Keratinocyte (primary cell): ENCODE measurements around the gene LAD1. TPM values are rescaled to one million over a fixed set of nuclear protein-coding genes. Genes with fewer than 3 reads are reported as not detected.

Experiments used
- DNase-seq: peaks from one replicate; pipeline ENCODE4 v3.0.0-alpha.2; 2011; ENCODE audit warnings: low read depth, missing footprints, low spot score
- FAIRE-seq: peaks from 2 replicates; lab custom pipeline; 2011; peaks lifted over from hg19 to GRCh38; lab: Jason Lieb, UNC
- H2AFZ ChIP-seq: 2 replicates; pipeline ENCODE4 v1.6.0; 2012; ENCODE audit warnings: low read length, control low read depth, inconsistent platforms; ENCODE audit not compliant: control insufficient read depth
- H3K27ac ChIP-seq: 2 replicates; pipeline ENCODE4 v1.5.1; 2011; ENCODE audit warnings: low read length; ENCODE audit not compliant: control insufficient read depth, insufficient read depth
- H3K27me3 ChIP-seq: 3 replicates; pipeline ENCODE4 v1.6.0; 2011; ENCODE audit warnings: low read length; ENCODE audit not compliant: control insufficient read depth, insufficient read depth; ENCODE audit errors: extremely low read depth
- H3K36me3 ChIP-seq, 2 experiments: 2 replicates in 1 of 2; 3 replicates in 1 of 2; pipeline ENCODE4 v1.5.1; 2011; ENCODE audit warnings: low read length in 2 of 2, mild to moderate bottlenecking in 1 of 2; ENCODE audit not compliant: control insufficient read depth in 2 of 2, insufficient read depth in 2 of 2; ENCODE audit errors: extremely low read depth in 1 of 2
- H3K4me1 ChIP-seq: 3 replicates; pipeline ENCODE4 v1.5.1; 2011; ENCODE audit warnings: low read length; ENCODE audit not compliant: control insufficient read depth, insufficient read depth; ENCODE audit errors: extremely low read depth
- H3K4me2 ChIP-seq: 3 replicates; pipeline ENCODE4 v1.6.0; 2011; ENCODE audit warnings: low read depth, low read length; ENCODE audit not compliant: control insufficient read depth, insufficient read depth; ENCODE audit errors: extremely low read depth
- H3K4me3 ChIP-seq, 3 experiments: fragments of 200-600 bp in 1 of 3; sonication (generic) in 1 of 3; 2 replicates in 2 of 3; 3 replicates in 1 of 3; pipeline ENCODE4 v1.5.1; 2011 to 2016; ENCODE audit warnings: low read length in 3 of 3, mild to moderate bottlenecking in 3 of 3, control low read depth in 2 of 3, inconsistent platforms in 1 of 3, low read depth in 1 of 3, mixed read lengths in 1 of 3, mixed run types in 1 of 3, moderate library complexity in 1 of 3; ENCODE audit not compliant: control insufficient read depth in 2 of 3, insufficient read depth in 2 of 3; ENCODE audit errors: extremely low read depth in 1 of 3
- H3K79me2 ChIP-seq: 2 replicates; pipeline ENCODE4 v1.6.0; 2012; ENCODE audit warnings: low read length; ENCODE audit not compliant: control insufficient read depth, insufficient read depth
- H3K9ac ChIP-seq: 3 replicates; pipeline ENCODE4 v1.6.0; 2011; ENCODE audit warnings: low read length; ENCODE audit not compliant: control insufficient read depth, insufficient read depth; ENCODE audit errors: extremely low read depth
- H3K9me1 ChIP-seq: 3 replicates; pipeline ENCODE4 v1.6.0; 2011; ENCODE audit warnings: low read length; ENCODE audit not compliant: control insufficient read depth, insufficient read depth; ENCODE audit errors: extremely low read depth
- H3K9me3 ChIP-seq: 2 replicates; pipeline ENCODE4 v1.5.1; 2012; ENCODE audit warnings: low read depth, low read length; ENCODE audit not compliant: control insufficient read depth
- H4K20me1 ChIP-seq: 3 replicates; pipeline ENCODE4 v1.6.0; 2011; ENCODE audit warnings: low read length; ENCODE audit not compliant: control insufficient read depth, insufficient read depth; ENCODE audit errors: extremely low read depth
- CTCF ChIP-seq, 3 experiments: IDR thresholded peaks in 1 of 3; conservative IDR thresholded peaks in 1 of 3; optimal IDR thresholded peaks in 1 of 3; 2 replicates in 2 of 3; 3 replicates in 1 of 3; pipeline versions ENCODE3 to v1.5.1; 2011; ENCODE audit warnings: low read length in 3 of 3, mild to moderate bottlenecking in 3 of 3, moderate library complexity in 2 of 3, control low read depth in 1 of 3, inconsistent platforms in 1 of 3; ENCODE audit not compliant: insufficient read depth in 2 of 3; ENCODE audit errors: extremely low read depth in 1 of 3
- EZH2 ChIP-seq: IDR thresholded peaks from one replicate; pipeline ENCODE4 v1.6.1; 2012; ENCODE audit warnings: inconsistent platforms, mild to moderate bottlenecking, low read length, moderate library complexity
- dilution Hi-C: fragments of 300-500 bp; cut with MboI; formaldehyde crosslinking; loops from one replicate; pipeline ENCODE4 v1.7.0; 2020; ENCODE audit warnings: low sequenced_read_pairs; ENCODE audit not compliant: extremely low pct_ligation_motif_present
- polyA plus RNA-seq, 5 experiments: library from polyadenylated mRNA; depleted of rRNA in 3 of 5; stranded (reverse) in 3 of 5; stranded (forward) in 1 of 5; unstranded in 1 of 5; fragments of >200 nt; gene quantifications; 1 replicate in 1 of 5; 2 replicates in 3 of 5; 3 replicates in 1 of 5; pipeline versions ENCODE4 v1.2.1 to v1.2.3, GENCODE V29; 2011 to 2012; ENCODE audit warnings: missing spikeins in 2 of 5, low read depth in 1 of 5, low replicate concordance in 1 of 5

Gene LAD1
- polyA plus RNA-seq, 1 donor (not counting 4 experiments of a cell fraction or from before 2014, with no cell fraction given) = 82.9 TPM

- dilution Hi-C loops = no loop called here
- H3K79me2 ChIP-seq = no peaks in the 10 kb centered on the region
- no peaks in the 10 kb centered on the region for H3K4me1 ChIP-seq
- no peak for FAIRE-seq
- no peaks in the 10 kb centered on the region for H3K36me3 ChIP-seq
- TF ChIP-seq CTCF (optimal IDR thresholded peaks at IDR 0.05 in 1 of 3, IDR thresholded peaks at IDR 0.05 in 1 of 3, conservative IDR thresholded peaks at IDR 0.05 in 1 of 3; ENCODE audit: extremely low read depth in 1 of 3, insufficient read depth in 2 of 3, low read length in 3 of 3) (no peak), EZH2 (no peak)
- H3K4me3 ChIP-seq = no peak overlapping the region
- no peak overlapping the region for H3K9ac ChIP-seq
- H3K27me3 ChIP-seq = peaks cover 65% of the 10 kb centered on the region
- H3K27ac ChIP-seq = no peak overlapping the region
- peaks cover 2% of the 10 kb centered on the region for H4K20me1 ChIP-seq
- no peak for DNase-seq
- H3K9me3 ChIP-seq = no peaks in the 10 kb centered on the region
- H3K4me2 ChIP-seq = no peak overlapping the region
- no peak overlapping the region for H2AFZ ChIP-seq
- no peaks in the 10 kb centered on the region for H3K9me1 ChIP-seq
Measured at GRCh38 chr1:201371792-201372191, 27.3 kb downstream of the LAD1 start.

GRCh38 chr1:201371276-201371675 is 27.8 kb downstream of the LAD1 start:
- Histone ChIP-seq H3K79me2 (no peaks in the 10 kb centered on the region), H3K4me2 (no peak overlapping the region), H3K27ac (no peak overlapping the region), H3K4me3 (no peak overlapping the region), H3K4me1 (no peaks in the 10 kb centered on the region), H2AFZ (no peak overlapping the region), H3K9me3 (no peaks in the 10 kb centered on the region), H3K36me3 (no peaks in the 10 kb centered on the region), H3K27me3 (peaks cover 69% of the 10 kb centered on the region), H3K9ac (no peak overlapping the region), H4K20me1 (no peaks in the 10 kb centered on the region), H3K9me1 (no peaks in the 10 kb centered on the region)
- dilution Hi-C loops = no loop called here
- no peak for DNase-seq
- no peak for TF ChIP-seq CTCF (optimal IDR thresholded peaks at IDR 0.05 in 1 of 3, IDR thresholded peaks at IDR 0.05 in 1 of 3, conservative IDR thresholded peaks at IDR 0.05 in 1 of 3; ENCODE audit: extremely low read depth in 1 of 3, insufficient read depth in 2 of 3, low read length in 3 of 3)
- TF ChIP-seq EZH2 = no peak
- no peak for FAIRE-seq
